ENCODE measurements around the gene TM4SF5.

- TF ChIP-seq REST (IDR thresholded peaks at IDR 0.05; ENCODE audit: borderline replicate concordance) (no peak), TAF1 (IDR thresholded peaks at IDR 0.05; ENCODE audit: low read depth) (no peak), CTCF (IDR thresholded peaks at IDR 0.05; ENCODE audit: poor library complexity, severe bottlenecking) (no peak), EZH2 (IDR thresholded peaks at IDR 0.05; ENCODE audit: borderline replicate concordance, insufficient read depth, low read length, poor library complexity, severe bottlenecking) (no peak), EP300 (conservative IDR thresholded peaks at IDR 0.05; ENCODE audit: poor library complexity, severe bottlenecking) (no peak), SMC3 (conservative IDR thresholded peaks at IDR 0.05; ENCODE audit: poor library complexity) (no peak)
These were observed 5.0 kb upstream of the TM4SF5 start for GRCh38 chr17:4766723-4767122.
